Stomach (tissue), 9 donors: ENCODE data around the gene PAFAH1B1. TPM values are rescaled to one million over a fixed set of nuclear protein-coding genes. Genes with fewer than 3 reads are reported as not detected.

Experiments used
- DNase-seq, 2 donors: peaks; one replicate each; pipeline versions ENCODE4 v3.0.0 to v3.0.0-alpha.2; 2013 to 2019
- H3K27ac ChIP-seq, 5 donors: fragments of 200-600 bp in 4 of 5; sonication (generic) in 4 of 5; one replicate each; pipeline ENCODE4 v1.5.1; 2013 to 2019; ENCODE audit warnings: mild to moderate bottlenecking in 1 of 5, moderate library complexity in 1 of 5
- H3K27me3 ChIP-seq, 3 donors: fragments of 200-600 bp; sonication (generic); one replicate each; pipeline ENCODE4 v1.5.1; 2017 to 2019; ENCODE audit warnings: mixed run types in 1 of 3
- H3K36me3 ChIP-seq, 4 donors: fragments of 200-600 bp; sonication (generic); 1 replicate in 3 of 4; 2 replicates in 1 of 4; pipeline ENCODE4 v1.5.1; 2016 to 2019
- H3K4me1 ChIP-seq, 4 donors: fragments of 200-600 bp; sonication (generic); one replicate each; pipeline ENCODE4 v1.5.1; 2016 to 2019
- H3K4me3 ChIP-seq, 4 donors: fragments of 200-600 bp; sonication (generic) in 3 of 4; one replicate each; pipeline ENCODE4 v1.5.1; 2016 to 2019; ENCODE audit warnings: mild to moderate bottlenecking in 1 of 4
- H3K9me3 ChIP-seq, 4 donors: fragments of 200-600 bp; sonication (generic); one replicate each; pipeline ENCODE4 v1.5.1; 2016 to 2019
- EP300 ChIP-seq: sonication (generic); formaldehyde crosslinking; IDR thresholded peaks from one replicate; pipeline ENCODE4 v1.6.1; 2017; ENCODE audit warnings: antibody characterized with exemption
- POLR2A ChIP-seq, 4 donors: fragments of 450-650 bp; IDR thresholded peaks; one replicate each; pipeline ENCODE4 v1.6.1; 2016; ENCODE audit warnings: antibody characterized with exemption in 4 of 4, control low read depth in 2 of 4, mild to moderate bottlenecking in 1 of 4, moderate library complexity in 1 of 4
- POLR2AphosphoS5 ChIP-seq, 3 donors: sonication (generic); formaldehyde crosslinking; IDR thresholded peaks; one replicate each; pipeline ENCODE4 v1.6.1; 2016; ENCODE audit warnings: antibody characterized with exemption in 3 of 3
- WGBS, 5 donors: extraction: QIAGEN DNeasy Blood & Tissue Kit in 3 of 5; methylation state at CpG; one replicate each; pipeline versions ENCODE4 v1.1.5 to v1.1.7; 2013 to 2018; 5-methylcytosine and 5-hydroxymethylcytosine counted together
- intact Hi-C: fragments of 100-400 bp; cut with DNase I; formaldehyde crosslinking; loops from one replicate; pipeline ENCODE4 v1.15.1; 2023; ENCODE audit warnings: low total_unique reads
- polyA plus RNA-seq, 3 donors: library from polyadenylated mRNA; stranded (reverse); fragments of 200-250 nt; gene quantifications; one replicate each; pipeline ENCODE4 v1.2.3, GENCODE V29; 2013
- total RNA-seq, 5 donors: library from RNA; depleted of rRNA; stranded (reverse); fragments of >200 nt; gene quantifications; one replicate each; pipeline versions ENCODE4 v1.1.0 to v1.2.3, GENCODE V29; 2014 to 2016
- TF ChIP-seq, protein P1 (sequence below), 7 experiments: fragments of 450-650 bp in 4 of 7; fragments of 200-600 bp in 3 of 7; sonication (generic) in 3 of 7; IDR thresholded peaks; one replicate each; pipeline ENCODE4 v1.5.1; 2016 to 2019; ENCODE audit warnings: antibody characterized with exemption in 7 of 7, control low read depth in 2 of 7, mild to moderate bottlenecking in 1 of 7
- donor health status: healthy with polysubstance abuse.
- donor health status: Bipolar disorder and iron deficiency.
- donor health status: healthy.

The PAFAH1B1 gene
- total and polyA plus RNA-seq, 8 donors, result 22.5 to 264 (median 50.7) TPM

DNA sequence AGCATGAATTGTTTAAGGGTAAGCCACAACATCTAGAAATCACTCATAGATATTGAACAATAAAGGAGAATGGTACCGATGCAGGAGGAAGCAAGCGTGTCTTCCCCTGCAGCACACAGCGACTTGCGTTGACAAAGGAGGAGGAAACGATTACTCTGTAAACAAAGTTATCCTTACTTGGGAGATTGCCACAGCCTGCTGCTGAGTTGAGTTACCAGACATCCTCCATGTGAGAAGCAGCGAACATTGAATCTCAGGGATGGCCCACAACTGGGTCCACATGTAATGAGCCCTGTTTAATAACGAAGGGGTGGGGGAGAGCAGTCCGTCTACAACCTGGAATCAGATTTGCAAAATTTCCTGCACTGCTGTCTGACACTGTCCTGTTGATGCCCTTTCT, 90.5 kb downstream of the PAFAH1B1 start:
- H3K4me1 ChIP-seq, result peaks cover 16 to 57% (median 44%) of the 10 kb centered on the region in 4 donors
- DNase-seq, result peak in 1 of 2 donors; percentile 71
- H3K9me3 ChIP-seq, result no peaks in the 10 kb centered on the region
- no peak overlapping the region for H3K4me3 ChIP-seq
- H3K27ac ChIP-seq, result no peak overlapping the region
- 20 to 34% (median 23%) methylated on average over 8 of the region's 8 CpGs for WGBS, 5 donors
- no peaks in the 10 kb centered on the region for H3K27me3 ChIP-seq
- peaks cover 22 to 59% (median 47%) of the 10 kb centered on the region in 4 donors for H3K36me3 ChIP-seq
- TF ChIP-seq, protein P1, sequence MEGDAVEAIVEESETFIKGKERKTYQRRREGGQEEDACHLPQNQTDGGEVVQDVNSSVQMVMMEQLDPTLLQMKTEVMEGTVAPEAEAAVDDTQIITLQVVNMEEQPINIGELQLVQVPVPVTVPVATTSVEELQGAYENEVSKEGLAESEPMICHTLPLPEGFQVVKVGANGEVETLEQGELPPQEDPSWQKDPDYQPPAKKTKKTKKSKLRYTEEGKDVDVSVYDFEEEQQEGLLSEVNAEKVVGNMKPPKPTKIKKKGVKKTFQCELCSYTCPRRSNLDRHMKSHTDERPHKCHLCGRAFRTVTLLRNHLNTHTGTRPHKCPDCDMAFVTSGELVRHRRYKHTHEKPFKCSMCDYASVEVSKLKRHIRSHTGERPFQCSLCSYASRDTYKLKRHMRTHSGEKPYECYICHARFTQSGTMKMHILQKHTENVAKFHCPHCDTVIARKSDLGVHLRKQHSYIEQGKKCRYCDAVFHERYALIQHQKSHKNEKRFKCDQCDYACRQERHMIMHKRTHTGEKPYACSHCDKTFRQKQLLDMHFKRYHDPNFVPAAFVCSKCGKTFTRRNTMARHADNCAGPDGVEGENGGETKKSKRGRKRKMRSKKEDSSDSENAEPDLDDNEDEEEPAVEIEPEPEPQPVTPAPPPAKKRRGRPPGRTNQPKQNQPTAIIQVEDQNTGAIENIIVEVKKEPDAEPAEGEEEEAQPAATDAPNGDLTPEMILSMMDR (IDR thresholded peaks at IDR 0.05), result no peak
- peak; percentile 26 to 82 (median 49) for TF ChIP-seq POLR2AphosphoS5 (IDR thresholded peaks at IDR 0.05)
- intact Hi-C loops, result no loop called here

DNA sequence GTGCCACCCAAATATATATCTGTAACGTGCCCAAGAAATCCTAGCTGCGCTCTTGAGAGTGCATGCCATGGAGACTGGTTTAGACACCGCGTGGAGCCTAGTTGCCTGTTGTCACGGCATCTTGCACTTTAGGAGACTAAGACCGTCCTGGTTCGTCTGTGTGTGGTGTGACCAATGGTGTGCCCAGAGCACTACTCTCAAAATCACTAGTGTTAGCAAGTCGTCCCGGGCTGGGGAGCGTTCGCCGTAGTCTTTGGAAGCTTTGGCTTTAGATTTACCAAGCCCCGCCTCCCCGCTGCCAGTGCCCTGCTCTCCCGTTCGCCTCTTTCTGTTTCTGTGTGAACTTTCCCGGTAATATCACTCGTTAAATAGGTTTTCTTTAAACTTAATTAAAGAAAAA, 91.1 kb downstream of the PAFAH1B1 start:
- TF ChIP-seq, protein P1 (IDR thresholded peaks at IDR 0.05), result no peak
- no peak for TF ChIP-seq POLR2A (IDR thresholded peaks at IDR 0.05)
- no peak for TF ChIP-seq POLR2AphosphoS5 (IDR thresholded peaks at IDR 0.05)
- TF ChIP-seq EP300, result no peak
- 91 to 95% (median 94%) methylated on average over 18 of the region's 18 CpGs for WGBS, 5 donors
- intact Hi-C loops, result no loop called here
- Histone ChIP-seq H3K27ac (no peak overlapping the region), H3K36me3 (peaks cover 22 to 59% (median 44%) of the 10 kb centered on the region in 4 donors), H3K4me3 (no peak overlapping the region), H3K27me3 (no peaks in the 10 kb centered on the region), H3K9me3 (no peaks in the 10 kb centered on the region), H3K4me1 (peaks cover 20 to 63% (median 48%) of the 10 kb centered on the region in 4 donors)
- DNase-seq, result no peak

DNA sequence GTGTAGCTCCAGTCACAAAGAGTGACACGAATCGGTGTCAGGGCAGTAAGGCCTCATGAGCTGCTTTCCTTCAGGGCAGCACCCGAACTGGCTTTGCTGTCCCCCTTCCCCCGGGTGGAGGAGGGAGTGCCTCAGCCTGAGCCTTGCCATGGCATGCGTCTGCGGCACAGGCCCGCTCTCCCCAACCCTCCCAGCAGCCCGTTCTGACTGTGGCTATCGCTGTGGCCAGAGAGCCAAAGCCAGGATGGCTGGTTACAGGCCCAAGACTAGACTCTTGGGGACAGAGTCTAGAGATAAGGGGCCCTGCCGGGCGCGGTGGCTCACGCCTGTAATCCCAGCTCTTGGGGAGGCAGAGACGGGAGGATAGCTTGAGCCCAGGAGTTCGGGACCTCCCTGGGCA, 92.2 kb downstream of the PAFAH1B1 start:
- WGBS, 5 donors, result 79 to 87% (median 83%) methylated on average over 14 to 15 of the region's 15 CpGs
- Histone ChIP-seq H3K4me3 (no peak overlapping the region), H3K9me3 (no peaks in the 10 kb centered on the region), H3K27ac (no peak overlapping the region), H3K36me3 (peaks cover 16 to 57% (median 42%) of the 10 kb centered on the region in 4 donors), H3K27me3 (no peaks in the 10 kb centered on the region), H3K4me1 (peaks cover 22 to 71% (median 50%) of the 10 kb centered on the region in 4 donors)
- no peak for DNase-seq
- no peak for TF ChIP-seq POLR2AphosphoS5 (IDR thresholded peaks at IDR 0.05)
- TF ChIP-seq, protein P1 (IDR thresholded peaks at IDR 0.05), result no peak
- no peak for TF ChIP-seq POLR2A (IDR thresholded peaks at IDR 0.05)
- no peak for TF ChIP-seq EP300
- intact Hi-C loops, result no loop called here

DNA sequence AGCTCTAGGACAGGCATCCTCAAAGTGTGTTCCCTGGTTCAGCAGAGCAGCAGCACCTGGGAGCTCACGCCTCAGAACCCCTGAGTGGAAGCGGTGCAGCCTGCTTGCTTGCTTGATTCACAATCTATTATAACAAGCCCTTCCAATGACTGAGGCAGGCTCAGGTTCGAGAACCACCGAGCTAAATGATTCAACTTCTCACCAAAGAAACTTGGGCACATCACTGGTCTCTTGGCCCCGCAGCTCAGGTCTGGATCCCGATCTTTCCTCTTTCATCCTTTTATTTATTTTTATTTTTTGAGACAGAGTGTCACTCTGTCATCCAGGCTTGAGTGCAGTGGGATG, 93.6 kb downstream of the PAFAH1B1 start:
- DNase-seq, result no peak
- TF ChIP-seq EP300, result no peak
- TF ChIP-seq, protein P1 (IDR thresholded peaks at IDR 0.05), result no peak
- H3K27ac ChIP-seq, result peak overlapping the region in 3 of 5 donors; percentile 1 to 52 (median 50)
- H3K4me1 ChIP-seq, result peaks cover 22 to 69% (median 50%) of the 10 kb centered on the region in 4 donors
- no peak overlapping the region for H3K4me3 ChIP-seq
- peaks cover 23 to 57% (median 42%) of the 10 kb centered on the region in 4 donors for H3K36me3 ChIP-seq
- no peaks in the 10 kb centered on the region for H3K27me3 ChIP-seq
- no peaks in the 10 kb centered on the region for H3K9me3 ChIP-seq
- intact Hi-C loops, result no loop called here
- 82 to 91% (median 87%) methylated on average over 5 to 6 of the region's 6 CpGs for WGBS, 5 donors
